Measurements from ENCODE around the gene MPRIP. TPM values are rescaled to one million over a fixed set of nuclear protein-coding genes. Genes with fewer than 3 reads are reported as not detected.

The MPRIP gene
- total RNA-seq, 4 donors from 2014 or later, result 68.7 to 168 (median 99.7) TPM

DNA sequence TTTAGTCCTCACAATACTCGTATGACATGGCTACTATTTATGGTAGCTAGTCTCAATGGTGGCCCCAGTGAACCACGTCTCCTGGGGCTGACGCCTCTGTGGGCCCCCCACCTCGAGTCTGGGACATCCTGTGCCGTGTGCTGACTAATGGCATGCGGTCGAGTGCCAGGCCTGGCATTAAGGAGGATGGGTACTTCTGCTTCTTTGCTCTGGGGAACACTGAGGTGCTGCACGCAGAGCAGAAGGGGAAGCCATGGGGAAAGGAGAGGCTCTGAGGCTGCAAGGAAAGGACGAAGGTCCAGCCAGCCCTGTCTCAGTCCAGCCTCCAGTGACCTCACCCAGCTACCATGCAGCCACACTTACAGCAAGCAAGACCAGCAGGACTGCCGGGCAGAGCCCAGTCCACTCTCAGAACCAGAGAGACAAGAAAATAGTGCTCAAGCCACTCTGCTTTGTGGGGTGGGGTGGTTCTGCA is 5.7 kb upstream of the MPRIP start:
- TF ChIP-seq, protein P1, sequence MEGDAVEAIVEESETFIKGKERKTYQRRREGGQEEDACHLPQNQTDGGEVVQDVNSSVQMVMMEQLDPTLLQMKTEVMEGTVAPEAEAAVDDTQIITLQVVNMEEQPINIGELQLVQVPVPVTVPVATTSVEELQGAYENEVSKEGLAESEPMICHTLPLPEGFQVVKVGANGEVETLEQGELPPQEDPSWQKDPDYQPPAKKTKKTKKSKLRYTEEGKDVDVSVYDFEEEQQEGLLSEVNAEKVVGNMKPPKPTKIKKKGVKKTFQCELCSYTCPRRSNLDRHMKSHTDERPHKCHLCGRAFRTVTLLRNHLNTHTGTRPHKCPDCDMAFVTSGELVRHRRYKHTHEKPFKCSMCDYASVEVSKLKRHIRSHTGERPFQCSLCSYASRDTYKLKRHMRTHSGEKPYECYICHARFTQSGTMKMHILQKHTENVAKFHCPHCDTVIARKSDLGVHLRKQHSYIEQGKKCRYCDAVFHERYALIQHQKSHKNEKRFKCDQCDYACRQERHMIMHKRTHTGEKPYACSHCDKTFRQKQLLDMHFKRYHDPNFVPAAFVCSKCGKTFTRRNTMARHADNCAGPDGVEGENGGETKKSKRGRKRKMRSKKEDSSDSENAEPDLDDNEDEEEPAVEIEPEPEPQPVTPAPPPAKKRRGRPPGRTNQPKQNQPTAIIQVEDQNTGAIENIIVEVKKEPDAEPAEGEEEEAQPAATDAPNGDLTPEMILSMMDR (IDR thresholded peaks at IDR 0.05; ENCODE audit: low read depth), result no peak

DNA sequence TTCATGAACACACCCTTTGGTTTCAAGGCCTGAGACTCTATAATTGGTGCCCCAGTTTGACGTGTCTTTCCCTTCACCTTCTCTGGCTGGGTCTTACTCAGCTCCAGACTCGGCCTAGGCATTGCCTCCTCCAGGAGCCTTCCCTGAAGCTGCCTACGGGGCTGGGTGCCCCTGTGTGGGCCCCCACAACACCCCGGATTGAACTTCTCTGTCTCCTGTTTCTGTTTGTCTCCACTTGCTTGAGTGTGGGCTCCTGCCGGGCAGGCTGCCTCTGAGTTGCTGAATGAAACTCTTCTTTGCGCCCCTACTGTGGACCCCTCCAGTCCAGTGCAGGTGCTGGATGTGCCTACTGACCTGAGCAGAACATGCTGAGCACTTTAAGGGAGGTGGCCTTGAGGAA is 2.3 kb upstream of the MPRIP start:
- TF ChIP-seq, protein P1 (IDR thresholded peaks at IDR 0.05; ENCODE audit: low read depth), result no peak

DNA sequence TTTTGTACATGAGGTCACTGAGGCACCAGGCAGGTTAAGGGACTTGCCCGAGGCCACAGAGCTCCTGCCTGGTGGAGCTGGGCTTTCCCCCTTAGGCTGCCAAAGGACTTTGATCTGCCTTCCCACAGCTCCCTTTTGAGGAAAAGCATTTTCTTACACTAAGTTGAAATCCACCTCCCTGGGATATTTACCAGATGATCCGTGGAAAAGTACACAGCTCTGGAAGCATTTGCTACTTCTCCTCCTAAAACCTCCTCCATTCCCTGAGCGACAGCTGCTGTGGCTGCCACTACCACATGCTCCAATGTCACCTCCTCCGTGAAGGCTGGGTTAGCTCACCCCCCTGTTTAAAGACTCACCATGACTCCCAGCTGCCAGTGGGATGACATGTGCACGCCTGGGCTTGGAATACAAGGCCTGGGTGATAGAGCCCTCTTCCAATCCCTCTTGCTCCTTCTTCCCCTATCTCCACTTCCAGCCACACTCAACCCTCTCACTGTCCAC is 1.2 kb upstream of the MPRIP start:
- TF ChIP-seq, protein P1 (IDR thresholded peaks at IDR 0.05; ENCODE audit: low read depth), result no peak

DNA sequence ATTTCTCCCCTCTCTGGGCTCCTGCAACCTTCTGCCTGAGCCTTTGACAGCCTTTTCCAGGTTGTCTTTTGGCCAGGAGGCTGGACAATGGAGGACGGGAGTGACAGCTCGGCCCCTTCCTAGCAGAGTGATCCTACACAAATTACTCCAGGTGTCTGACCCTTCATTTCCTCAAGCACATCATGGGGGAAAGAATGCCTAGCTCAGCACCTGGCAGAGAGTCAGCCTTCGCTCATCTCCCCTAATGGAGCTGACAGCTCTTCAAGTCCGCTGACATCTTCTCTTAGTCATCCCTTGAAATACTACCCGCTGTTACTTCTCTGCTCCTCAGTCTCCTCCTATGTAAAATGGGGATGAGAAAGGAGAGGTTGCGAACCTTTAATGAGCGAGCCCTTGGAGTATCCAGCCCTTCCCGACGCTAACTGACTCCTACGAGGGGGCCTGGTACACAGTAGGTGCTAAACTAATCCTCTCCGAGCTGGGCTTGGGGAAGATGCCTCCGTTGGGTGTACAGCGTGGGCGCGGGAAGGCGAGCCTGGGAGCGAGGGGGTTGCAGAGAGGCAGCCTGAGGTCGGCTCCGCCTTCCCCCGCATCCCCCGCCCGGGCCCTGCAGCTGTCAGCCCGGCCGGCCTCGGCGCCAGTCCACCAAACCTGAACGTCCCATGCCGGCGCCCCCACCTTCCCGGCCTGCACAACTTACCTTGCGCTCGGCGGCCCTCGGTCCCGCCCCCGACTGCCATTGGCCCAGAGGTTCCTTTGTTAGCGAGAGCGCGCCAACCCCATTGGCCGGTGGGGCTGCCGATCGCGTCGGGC is 480 bp upstream of the MPRIP start:
- TF ChIP-seq, protein P1 (IDR thresholded peaks at IDR 0.05; ENCODE audit: low read depth), result no peak

DNA sequence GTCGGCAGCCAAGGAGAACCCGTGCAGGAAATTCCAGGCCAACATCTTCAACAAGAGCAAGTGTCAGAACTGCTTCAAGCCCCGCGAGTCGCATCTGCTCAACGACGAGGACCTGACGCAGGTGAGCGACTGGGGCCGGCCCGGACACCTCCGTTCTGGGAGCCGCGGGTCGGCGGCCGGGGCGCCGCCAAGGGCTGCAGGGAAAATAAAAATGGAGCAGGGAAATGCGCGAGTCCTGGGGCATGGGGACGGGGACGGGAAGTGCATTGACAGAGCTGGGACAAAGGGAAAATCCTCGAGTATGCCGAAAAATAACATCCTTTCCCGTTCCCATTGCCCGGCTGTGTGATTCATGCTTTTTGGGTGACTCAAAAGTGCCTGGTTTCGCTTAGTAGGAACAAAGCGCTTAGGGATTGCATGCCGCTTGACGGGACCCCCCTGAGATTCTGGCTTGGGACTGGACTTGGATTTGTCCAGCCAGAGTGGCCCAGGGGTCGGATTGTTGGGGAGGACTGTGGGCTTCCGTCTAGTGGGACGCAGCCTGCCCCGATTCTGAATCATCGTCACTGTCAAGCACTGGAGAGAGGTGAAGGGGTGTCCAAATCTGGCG is 699 bp downstream of the MPRIP start:
- TF ChIP-seq, protein P1 (IDR thresholded peaks at IDR 0.05; ENCODE audit: low read depth), result no peak

DNA sequence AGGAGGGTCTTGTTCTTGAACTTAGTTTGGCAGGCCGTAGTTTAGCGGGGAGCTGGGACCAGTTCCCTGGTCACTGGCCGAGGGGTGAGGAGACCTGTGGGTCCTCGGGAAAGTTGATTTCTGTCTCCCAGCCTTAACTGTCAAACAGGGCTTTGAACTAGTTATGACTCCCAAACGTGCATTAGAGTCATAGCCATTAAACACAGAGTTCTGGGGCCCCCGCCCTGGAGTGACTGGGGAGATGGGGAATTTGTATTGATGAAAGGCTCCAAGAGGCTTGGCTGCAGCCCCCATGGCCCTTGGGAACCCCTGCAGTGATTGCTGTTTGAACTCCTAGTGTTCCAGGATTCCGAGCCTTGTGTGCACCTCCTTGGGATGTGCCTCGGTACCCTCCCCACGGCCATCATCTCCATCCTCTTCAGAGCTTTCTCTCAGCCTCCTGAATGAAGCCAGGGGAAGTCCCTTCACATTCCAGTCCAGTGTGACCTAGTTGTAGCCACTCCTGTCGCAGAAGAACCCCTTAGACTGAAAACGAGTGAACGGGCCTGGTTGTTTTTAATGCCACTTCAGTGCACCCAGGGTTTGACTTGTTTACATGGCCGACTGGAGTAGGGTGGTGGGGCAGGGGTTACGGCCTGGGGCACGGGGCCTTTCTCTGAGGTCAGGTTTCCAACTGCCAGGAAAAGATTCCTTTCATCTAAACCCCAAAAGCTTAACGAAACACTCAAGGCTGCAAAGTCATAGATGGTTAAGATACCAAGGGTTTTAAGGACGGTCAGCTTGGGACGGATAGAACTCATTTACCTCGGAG is 1.4 kb downstream of the MPRIP start:
- TF ChIP-seq, protein P1 (IDR thresholded peaks at IDR 0.05; ENCODE audit: low read depth), result no peak

Measured in subcutaneous adipose tissue (tissue), 4 donors.